GM10248 (cell line): ENCODE measurements around the gene SAMHD1.
"Not testable (repeated sequence)": the region's sequence is repeated elsewhere in the genome, so short reads cannot be mapped to it uniquely, and the experiment has no call there.

ENCODE experiments used
- CTCF ChIA-PET: fragments of 300-600 bp; sonication (Branson Sonifier 250); formaldehyde crosslinking; extraction: SDS; loops from one replicate; lab custom pipeline; 2021; ENCODE audit warnings: antibody characterized with exemption; lab: Yijun Ruan, JAX
- POLR2A ChIA-PET: fragments of 350-650 bp; sonication (Branson Sonifier 250); formaldehyde crosslinking; extraction: SDS; loops from one replicate; lab custom pipeline; 2020; ENCODE audit warnings: antibody characterized with exemption; lab: Yijun Ruan, JAX
- DNase-seq: peaks from one replicate; pipeline ENCODE4 v3.0.0; 2012; ENCODE audit errors: extremely low spot score
- CTCF ChIP-seq: IDR thresholded peaks from 2 replicates; pipeline ENCODE4 v1.5.1; 2012; ENCODE audit warnings: mild to moderate bottlenecking, low read depth; ENCODE audit errors: extremely low read depth, missing control alignments, control extremely low read depth

SAMHD1 gene

GRCh38 chr20:36876473-36876833 lies 75.1 kb downstream of the SAMHD1 start:
- CTCF ChIA-PET = interaction anchor here (1.0 to 6.6 kb wide), 3 partner anchors 10 to 263 kb away, joined by 3 to 29 read pairs (median 15); no protein-coding TSS in a partner anchor
- TF ChIP-seq CTCF = no peak
- POLR2A ChIA-PET = no interaction called here
- no peak for DNase-seq

- POLR2A ChIA-PET = no interaction called here
Measured at GRCh38 chr20:36875702-36876472, 75.6 kb downstream of the SAMHD1 start, which contains the start of gene TLDC2. Gene TLDC2, plus strand, starts transcription at chr20:36876138. Its CDS starts 37 bp downstream, at chr20:36876175.

GRCh38 chr20:36875093-36875492 lies 76.4 kb downstream of the SAMHD1 start:
- not testable (repeated sequence) for DNase-seq
- ChIA-PET CTCF (interaction anchor here (0.7 to 6.6 kb wide), 5 partner anchors 11 to 263 kb away, joined by 3 to 29 read pairs (median 4); no protein-coding TSS in a partner anchor), POLR2A (interaction anchor here (0.6 kb wide), 1 partner anchor 9 kb away, joined by 4 read pairs; no protein-coding TSS in a partner anchor)

More at GRCh38 chr20:36875702-36876472, 75.6 kb downstream of the SAMHD1 start, which contains the start of gene TLDC2:
- no peak for TF ChIP-seq CTCF
- CTCF ChIA-PET = interaction anchor here (0.7 to 6.6 kb wide), 5 partner anchors 11 to 263 kb away, joined by 3 to 29 read pairs (median 4); no protein-coding TSS in a partner anchor
- DNase-seq = no peak

- TF ChIP-seq CTCF = no peak
- ChIA-PET POLR2A (no interaction called here), CTCF (interaction anchor here (1.0 to 6.6 kb wide), 10 partner anchors 9 to 262 kb away, joined by 3 to 31 read pairs (median 6); a partner anchor contains a TSS)
- DNase-seq = no peak
Measured at GRCh38 chr20:36873498-36874189, 77.9 kb downstream of the SAMHD1 start.

GRCh38 chr20:36872852-36873251 lies 78.7 kb downstream of the SAMHD1 start:
- ChIA-PET POLR2A (no interaction called here), CTCF (interaction anchor here (1.4 to 6.6 kb wide), 6 partner anchors 10 to 261 kb away, joined by 3 to 31 read pairs (median 10); no protein-coding TSS in a partner anchor)
- DNase-seq = no peak
- no peak for TF ChIP-seq CTCF

GRCh38 chr20:36871640-36872570 lies 79.6 kb downstream of the SAMHD1 start:
- CTCF ChIA-PET = interaction anchor here (1.0 to 6.6 kb wide), 6 partner anchors 9 to 259 kb away, joined by 5 to 31 read pairs (median 10); a partner anchor contains a TSS
- POLR2A ChIA-PET = no interaction called here
- no peak for TF ChIP-seq CTCF
- no peak for DNase-seq
